HL-60 (cell line): ENCODE results near the gene PLEKHA8.

Source experiments
- SPI1 ChIP-seq: IDR thresholded peaks from 2 replicates; pipeline ENCODE4 v1.6.1; 2012; ENCODE audit warnings: low read depth, mild to moderate bottlenecking, borderline replicate concordance
- TF ChIP-seq, protein P1 (sequence below): IDR thresholded peaks from one replicate; pipeline ENCODE4 v1.5.1; 2011; ENCODE audit warnings: low read length, control low read depth, inconsistent platforms; ENCODE audit not compliant: insufficient read depth
- TF ChIP-seq, protein P2 (sequence below): IDR thresholded peaks from 2 replicates; pipeline ENCODE4 v1.6.1; 2012; ENCODE audit warnings: low read depth; ENCODE audit not compliant: insufficient replicate concordance

DNA sequence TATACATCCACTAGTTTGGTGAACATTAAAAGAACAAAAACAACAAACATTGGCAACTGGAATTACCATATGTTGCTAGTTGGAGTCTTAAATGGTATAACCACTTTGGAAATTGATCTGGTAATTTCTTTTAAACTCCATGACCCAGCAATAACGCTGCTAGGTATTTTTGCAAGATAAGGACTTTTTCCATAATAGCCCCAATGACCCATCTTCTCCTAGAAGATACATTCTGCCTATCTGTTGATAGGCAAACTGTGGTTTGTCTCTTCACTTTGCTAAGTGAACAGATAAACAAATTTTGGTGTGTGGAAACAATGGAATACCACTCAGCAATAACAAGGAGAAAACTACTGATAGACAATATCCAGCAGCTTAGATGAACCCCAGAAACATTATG lies 75.9 kb downstream of the PLEKHA8 start:
- TF ChIP-seq, protein P1, sequence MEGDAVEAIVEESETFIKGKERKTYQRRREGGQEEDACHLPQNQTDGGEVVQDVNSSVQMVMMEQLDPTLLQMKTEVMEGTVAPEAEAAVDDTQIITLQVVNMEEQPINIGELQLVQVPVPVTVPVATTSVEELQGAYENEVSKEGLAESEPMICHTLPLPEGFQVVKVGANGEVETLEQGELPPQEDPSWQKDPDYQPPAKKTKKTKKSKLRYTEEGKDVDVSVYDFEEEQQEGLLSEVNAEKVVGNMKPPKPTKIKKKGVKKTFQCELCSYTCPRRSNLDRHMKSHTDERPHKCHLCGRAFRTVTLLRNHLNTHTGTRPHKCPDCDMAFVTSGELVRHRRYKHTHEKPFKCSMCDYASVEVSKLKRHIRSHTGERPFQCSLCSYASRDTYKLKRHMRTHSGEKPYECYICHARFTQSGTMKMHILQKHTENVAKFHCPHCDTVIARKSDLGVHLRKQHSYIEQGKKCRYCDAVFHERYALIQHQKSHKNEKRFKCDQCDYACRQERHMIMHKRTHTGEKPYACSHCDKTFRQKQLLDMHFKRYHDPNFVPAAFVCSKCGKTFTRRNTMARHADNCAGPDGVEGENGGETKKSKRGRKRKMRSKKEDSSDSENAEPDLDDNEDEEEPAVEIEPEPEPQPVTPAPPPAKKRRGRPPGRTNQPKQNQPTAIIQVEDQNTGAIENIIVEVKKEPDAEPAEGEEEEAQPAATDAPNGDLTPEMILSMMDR = no peak
- TF ChIP-seq SPI1 = no peak
- TF ChIP-seq, protein P2, sequence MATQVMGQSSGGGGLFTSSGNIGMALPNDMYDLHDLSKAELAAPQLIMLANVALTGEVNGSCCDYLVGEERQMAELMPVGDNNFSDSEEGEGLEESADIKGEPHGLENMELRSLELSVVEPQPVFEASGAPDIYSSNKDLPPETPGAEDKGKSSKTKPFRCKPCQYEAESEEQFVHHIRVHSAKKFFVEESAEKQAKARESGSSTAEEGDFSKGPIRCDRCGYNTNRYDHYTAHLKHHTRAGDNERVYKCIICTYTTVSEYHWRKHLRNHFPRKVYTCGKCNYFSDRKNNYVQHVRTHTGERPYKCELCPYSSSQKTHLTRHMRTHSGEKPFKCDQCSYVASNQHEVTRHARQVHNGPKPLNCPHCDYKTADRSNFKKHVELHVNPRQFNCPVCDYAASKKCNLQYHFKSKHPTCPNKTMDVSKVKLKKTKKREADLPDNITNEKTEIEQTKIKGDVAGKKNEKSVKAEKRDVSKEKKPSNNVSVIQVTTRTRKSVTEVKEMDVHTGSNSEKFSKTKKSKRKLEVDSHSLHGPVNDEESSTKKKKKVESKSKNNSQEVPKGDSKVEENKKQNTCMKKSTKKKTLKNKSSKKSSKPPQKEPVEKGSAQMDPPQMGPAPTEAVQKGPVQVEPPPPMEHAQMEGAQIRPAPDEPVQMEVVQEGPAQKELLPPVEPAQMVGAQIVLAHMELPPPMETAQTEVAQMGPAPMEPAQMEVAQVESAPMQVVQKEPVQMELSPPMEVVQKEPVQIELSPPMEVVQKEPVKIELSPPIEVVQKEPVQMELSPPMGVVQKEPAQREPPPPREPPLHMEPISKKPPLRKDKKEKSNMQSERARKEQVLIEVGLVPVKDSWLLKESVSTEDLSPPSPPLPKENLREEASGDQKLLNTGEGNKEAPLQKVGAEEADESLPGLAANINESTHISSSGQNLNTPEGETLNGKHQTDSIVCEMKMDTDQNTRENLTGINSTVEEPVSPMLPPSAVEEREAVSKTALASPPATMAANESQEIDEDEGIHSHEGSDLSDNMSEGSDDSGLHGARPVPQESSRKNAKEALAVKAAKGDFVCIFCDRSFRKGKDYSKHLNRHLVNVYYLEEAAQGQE = no peak
